Mesendoderm (in vitro differentiated cells): ENCODE measurements around the gene HOXA7.
A peak's percentile ranks its signal among the peaks of the same experiment; 100 is the strongest.

ENCODE experiments used
- DNase-seq: peaks from one replicate; pipeline ENCODE4 v3.0.0; 2013
- H2AK5ac ChIP-seq: 2 replicates; pipeline ENCODE4 v1.6.1; 2013; ENCODE audit warnings: low read length, inconsistent platforms
- H2BK120ac ChIP-seq: 2 replicates; pipeline ENCODE4 v1.6.1; 2013; ENCODE audit warnings: low read depth, mild to moderate bottlenecking, low read length, moderate library complexity, mixed read lengths
- H2BK15ac ChIP-seq: replicated peaks from 2 replicates; pipeline ENCODE4 v1.6.1; 2013; ENCODE audit warnings: low read depth, mild to moderate bottlenecking, moderate library complexity
- H2BK5ac ChIP-seq: 2 replicates; pipeline ENCODE4 v1.6.1; 2013; ENCODE audit warnings: low read length, inconsistent platforms
- H3K18ac ChIP-seq: 2 replicates; pipeline ENCODE4 v1.6.1; 2013; ENCODE audit warnings: mild to moderate bottlenecking, low read length, mixed read lengths
- H3K23ac ChIP-seq: one replicate; pipeline ENCODE4 v1.6.1; 2013; ENCODE audit warnings: low read length
- H3K27ac ChIP-seq: 2 replicates; pipeline ENCODE4 v1.5.1; 2013; ENCODE audit warnings: low read depth, mild to moderate bottlenecking, inconsistent platforms, low read length, moderate library complexity
- H3K27me3 ChIP-seq: 2 replicates; pipeline ENCODE4 v1.6.1; 2013; ENCODE audit warnings: low read length, control low read depth, mild to moderate bottlenecking, inconsistent platforms; ENCODE audit not compliant: insufficient read depth, poor library complexity
- H3K36me3 ChIP-seq: 2 replicates; pipeline ENCODE4 v1.6.1; 2013; ENCODE audit warnings: low read length, inconsistent platforms; ENCODE audit not compliant: control insufficient read depth, insufficient read depth
- H3K4ac ChIP-seq: one replicate; pipeline ENCODE4 v1.6.1; 2013; ENCODE audit warnings: low read depth, mild to moderate bottlenecking, low read length, moderate library complexity
- H3K4me1 ChIP-seq: 2 replicates; pipeline ENCODE4 v1.6.1; 2013; ENCODE audit warnings: low read depth, low read length, inconsistent platforms; ENCODE audit not compliant: control insufficient read depth
- H3K4me2 ChIP-seq: 2 replicates; pipeline ENCODE4 v1.6.1; 2013; ENCODE audit warnings: low read length
- H3K4me3 ChIP-seq: 2 replicates; pipeline ENCODE4 v1.5.1; 2013; ENCODE audit warnings: mild to moderate bottlenecking, low read length
- H3K56ac ChIP-seq: one replicate; pipeline ENCODE4 v1.6.1; 2013; ENCODE audit warnings: low read length
- H3K79me1 ChIP-seq: 2 replicates; pipeline ENCODE4 v1.6.1; 2013; ENCODE audit warnings: low read length, inconsistent platforms
- H3K79me2 ChIP-seq: 2 replicates; pipeline ENCODE4 v1.6.1; 2013; ENCODE audit warnings: mild to moderate bottlenecking, low read length; ENCODE audit not compliant: control insufficient read depth, insufficient read depth
- H3K9ac ChIP-seq: 2 replicates; pipeline ENCODE4 v1.6.1; 2013; ENCODE audit warnings: low read length, inconsistent platforms
- H4K5ac ChIP-seq: one replicate; pipeline ENCODE4 v1.6.1; 2013; ENCODE audit warnings: low read length
- H4K8ac ChIP-seq: one replicate; pipeline ENCODE4 v1.6.1; 2013; ENCODE audit warnings: low read depth, mild to moderate bottlenecking, control low read depth, low read length, moderate library complexity
- WGBS: extraction: QIAGEN DNeasy Blood & Tissue Kit; methylation state at CpG from one replicate; pipeline ENCODE4 v1.1.7; 2013; ENCODE audit warnings: low lambda C conversion rate, missing lambda C conversion rate; ENCODE audit not compliant: insufficient coverage; ENCODE audit errors: extremely low coverage; 5-methylcytosine and 5-hydroxymethylcytosine counted together

HOXA7 gene

GRCh38 chr7:27161214-27161720 is 4.8 kb upstream of the HOXA7 start:
- no peak overlapping the region for H2BK15ac ChIP-seq
- H3K27ac ChIP-seq: no peak overlapping the region
- no peak overlapping the region for H3K4me3 ChIP-seq
- no peak for DNase-seq
- H4K5ac ChIP-seq: no peak overlapping the region
- H3K56ac ChIP-seq: no peak overlapping the region
- H2AK5ac ChIP-seq: no peak overlapping the region
- no peak overlapping the region for H3K4me2 ChIP-seq
- no peaks in the 10 kb centered on the region for H3K79me1 ChIP-seq
- no peak overlapping the region for H3K23ac ChIP-seq
- no CpG with 5 or more reads among the region's 27 CpGs for WGBS
- H2BK120ac ChIP-seq: no peak overlapping the region
- H3K36me3 ChIP-seq: no peaks in the 10 kb centered on the region
- no peak overlapping the region for H2BK5ac ChIP-seq
- H3K4me1 ChIP-seq: no peaks in the 10 kb centered on the region
- no peaks in the 10 kb centered on the region for H3K79me2 ChIP-seq
- H3K4ac ChIP-seq: no peak overlapping the region
- peaks cover 89% of the 10 kb centered on the region for H3K27me3 ChIP-seq
- no peak overlapping the region for H4K8ac ChIP-seq
- no peak overlapping the region for H3K18ac ChIP-seq
- H3K9ac ChIP-seq: no peak overlapping the region

GRCh38 chr7:27160546-27161213 is 4.2 kb upstream of the HOXA7 start:
- no peak overlapping the region for H2BK15ac ChIP-seq
- H4K5ac ChIP-seq: no peak overlapping the region
- no peak overlapping the region for H3K4me3 ChIP-seq
- no peak overlapping the region for H4K8ac ChIP-seq
- H3K9ac ChIP-seq: peak overlapping the region; percentile 53
- H3K4me1 ChIP-seq: no peaks in the 10 kb centered on the region
- H2BK120ac ChIP-seq: no peak overlapping the region
- H3K27ac ChIP-seq: no peak overlapping the region
- H3K79me1 ChIP-seq: no peaks in the 10 kb centered on the region
- H3K79me2 ChIP-seq: no peaks in the 10 kb centered on the region
- no peak overlapping the region for H3K23ac ChIP-seq
- H2BK5ac ChIP-seq: no peak overlapping the region
- no CpG with 5 or more reads among the region's 54 CpGs for WGBS
- H3K27me3 ChIP-seq: peaks cover 89% of the 10 kb centered on the region
- no peak overlapping the region for H3K18ac ChIP-seq
- no peak overlapping the region for H2AK5ac ChIP-seq
- no peak overlapping the region for H3K4ac ChIP-seq
- no peaks in the 10 kb centered on the region for H3K36me3 ChIP-seq
- DNase-seq: peak; percentile 84
- peak overlapping the region; percentile 67 for H3K56ac ChIP-seq
- peak overlapping the region; percentile 64 for H3K4me2 ChIP-seq

GRCh38 chr7:27160145-27160545 is 3.7 kb upstream of the HOXA7 start:
- H3K27me3 ChIP-seq: peaks cover 89% of the 10 kb centered on the region
- no peak overlapping the region for H2AK5ac ChIP-seq
- H3K27ac ChIP-seq: no peak overlapping the region
- no peaks in the 10 kb centered on the region for H3K36me3 ChIP-seq
- no peak overlapping the region for H3K23ac ChIP-seq
- no peaks in the 10 kb centered on the region for H3K4me1 ChIP-seq
- no peak overlapping the region for H3K18ac ChIP-seq
- no peak for DNase-seq
- no peaks in the 10 kb centered on the region for H3K79me1 ChIP-seq
- H3K4me2 ChIP-seq: no peak overlapping the region
- H2BK5ac ChIP-seq: no peak overlapping the region
- H2BK120ac ChIP-seq: no peak overlapping the region
- H4K8ac ChIP-seq: no peak overlapping the region
- no CpG with 5 or more reads among the region's 23 CpGs for WGBS
- no peak overlapping the region for H3K9ac ChIP-seq
- no peaks in the 10 kb centered on the region for H3K79me2 ChIP-seq
- no peak overlapping the region for H2BK15ac ChIP-seq
- no peak overlapping the region for H3K56ac ChIP-seq
- no peak overlapping the region for H3K4me3 ChIP-seq
- no peak overlapping the region for H4K5ac ChIP-seq
- H3K4ac ChIP-seq: no peak overlapping the region

- H2BK15ac ChIP-seq: no peak overlapping the region
- no peak overlapping the region for H3K4me2 ChIP-seq
- no peak overlapping the region for H3K4ac ChIP-seq
- no peak overlapping the region for H3K9ac ChIP-seq
- no peak for DNase-seq
- no peak overlapping the region for H2AK5ac ChIP-seq
- no peak overlapping the region for H2BK5ac ChIP-seq
- no peak overlapping the region for H3K56ac ChIP-seq
- H4K8ac ChIP-seq: no peak overlapping the region
- no peaks in the 10 kb centered on the region for H3K36me3 ChIP-seq
- peaks cover 89% of the 10 kb centered on the region for H3K27me3 ChIP-seq
- no peaks in the 10 kb centered on the region for H3K79me2 ChIP-seq
- H3K18ac ChIP-seq: no peak overlapping the region
- no peak overlapping the region for H4K5ac ChIP-seq
- no peak overlapping the region for H3K23ac ChIP-seq
- H3K27ac ChIP-seq: no peak overlapping the region
- H3K4me3 ChIP-seq: no peak overlapping the region
- H2BK120ac ChIP-seq: no peak overlapping the region
- H3K79me1 ChIP-seq: no peaks in the 10 kb centered on the region
- no CpG with 5 or more reads among the region's 27 CpGs for WGBS
- no peaks in the 10 kb centered on the region for H3K4me1 ChIP-seq
These were observed 3.0 kb upstream of the HOXA7 start for GRCh38 chr7:27159266-27160144.

- Histone ChIP-seq H4K5ac (no peak overlapping the region), H3K79me1 (no peaks in the 10 kb centered on the region), H3K4me2 (no peak overlapping the region), H3K4ac (no peak overlapping the region), H3K4me3 (no peak overlapping the region), H2BK120ac (no peak overlapping the region), H4K8ac (no peak overlapping the region), H3K79me2 (no peaks in the 10 kb centered on the region), H3K56ac (no peak overlapping the region), H3K27me3 (peaks cover 90% of the 10 kb centered on the region), H3K27ac (no peak overlapping the region), H2BK5ac (no peak overlapping the region), H3K4me1 (no peaks in the 10 kb centered on the region), H2AK5ac (no peak overlapping the region), H3K18ac (no peak overlapping the region), H3K23ac (no peak overlapping the region), H3K36me3 (no peaks in the 10 kb centered on the region), H2BK15ac (no peak overlapping the region), H3K9ac (no peak overlapping the region)
- no CpG with 5 or more reads among the region's 35 CpGs for WGBS
- DNase-seq: no peak
These were observed 2.2 kb upstream of the HOXA7 start for GRCh38 chr7:27158436-27159265.
